DMS 273 treated with DMSO at 0.1 percent for 48 hours (cell line): ENCODE results near the gene CXCR2.

Source experiments
- DNase-seq: peaks from one replicate; lab custom pipeline; 2025; lab: John Stamatoyannopoulos, UW

The CXCR2 gene

GRCh38 chr2:218186355-218186766 lies 60.5 kb downstream of the CXCR2 start:
- DNase-seq = peak; percentile 47
